Muscle of leg (tissue), 11 donors: Measurements from ENCODE around the gene KERA. TPM values are rescaled to one million over a fixed set of nuclear protein-coding genes. Genes with fewer than 3 reads are reported as not detected.
A peak's percentile ranks its signal among the peaks of the same experiment; 100 is the strongest.

Source experiments
- DNase-seq: peaks from one replicate; pipeline ENCODE4 v3.0.0; 2013
- H3K27ac ChIP-seq: one replicate; pipeline ENCODE4 v1.5.1; 2013; ENCODE audit warnings: mild to moderate bottlenecking, low read length, control low read depth
- H3K27me3 ChIP-seq: one replicate; pipeline ENCODE4 v1.6.1; 2013; ENCODE audit warnings: low read length; ENCODE audit not compliant: control insufficient read depth, insufficient read depth
- H3K36me3 ChIP-seq: one replicate; pipeline ENCODE4 v1.6.1; 2013; ENCODE audit warnings: low read length; ENCODE audit not compliant: control insufficient read depth, insufficient read depth
- H3K4me1 ChIP-seq: one replicate; pipeline ENCODE4 v1.6.1; 2013; ENCODE audit warnings: low read length; ENCODE audit not compliant: control insufficient read depth, insufficient read depth
- H3K4me3 ChIP-seq: one replicate; pipeline ENCODE4 v1.5.1; 2013; ENCODE audit warnings: low read length, control low read depth
- H3K9me3 ChIP-seq: replicated peaks from 2 replicates; pipeline ENCODE4 v1.6.1; 2013; ENCODE audit warnings: low read depth, low read length; ENCODE audit not compliant: control insufficient read depth
- WGBS: methylation state at CpG from one replicate; pipeline ENCODE4 v1.1.5; 2013; ENCODE audit warnings: missing lambda C conversion rate; ENCODE audit not compliant: insufficient coverage; 5-methylcytosine and 5-hydroxymethylcytosine counted together
- polyA plus RNA-seq, 8 donors: library from polyadenylated mRNA; unstranded; fragments of 120-200 nt; gene quantifications; one replicate each; pipeline versions ENCODE4 v1.2.1 to v1.2.3, GENCODE V29; 2013; ENCODE audit warnings: inconsistent platforms in 1 of 8, low replicate concordance in 1 of 8; ENCODE audit not compliant: insufficient read length in 8 of 8, insufficient read depth in 1 of 8
- total RNA-seq: library from RNA; stranded (reverse); fragments of 120-200 nt; gene quantifications from one replicate; pipeline ENCODE4 v1.2.4, GENCODE V29; 2013

Gene KERA
- total and polyA plus RNA-seq, 9 donors: 16.1 to 316 (median 84.8) TPM

GRCh38 chr12:91019455-91019854 is 38.4 kb downstream of the KERA start:
- Histone ChIP-seq H3K27ac (no peak overlapping the region), H3K9me3 (peaks cover 2% of the 10 kb centered on the region), H3K4me3 (no peak overlapping the region), H3K36me3 (no peaks in the 10 kb centered on the region), H3K27me3 (no peaks in the 10 kb centered on the region), H3K4me1 (no peaks in the 10 kb centered on the region)
- WGBS: 100% methylated on average over 1 of the region's 4 CpGs
- no peak for DNase-seq

DNA sequence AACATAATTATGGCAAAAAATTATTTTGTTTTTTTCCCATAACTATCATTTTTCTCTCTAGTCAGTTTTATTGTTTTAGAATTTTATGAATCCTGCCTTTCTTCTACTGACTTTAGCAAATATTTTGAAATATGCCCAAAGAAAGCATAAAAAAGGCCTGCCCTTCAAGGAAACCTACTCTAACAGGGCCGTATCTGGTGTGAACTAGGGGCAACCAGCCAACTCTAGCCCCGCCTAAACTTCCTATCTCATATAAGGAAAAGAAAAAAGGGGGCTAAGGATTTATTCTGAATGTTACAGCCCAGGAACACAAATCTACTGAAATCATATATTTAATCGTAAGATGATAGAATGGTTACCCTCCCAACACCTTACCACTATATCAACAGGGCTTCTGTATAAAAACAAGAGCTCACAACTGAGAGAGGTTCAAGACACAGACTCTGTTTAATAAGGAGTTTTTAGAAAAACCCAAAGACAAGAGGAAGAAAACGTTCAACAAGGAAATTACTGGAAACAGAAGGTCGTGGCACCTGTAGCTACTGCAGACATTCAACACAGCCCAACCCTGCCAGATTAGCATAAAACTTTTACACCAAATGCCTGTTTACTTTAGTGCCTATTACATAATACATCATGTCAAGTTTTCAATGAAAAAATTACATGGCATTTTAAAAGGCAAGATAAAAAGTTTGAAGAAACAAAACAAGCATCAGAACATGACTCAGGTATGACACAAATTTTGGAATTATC is 40.1 kb downstream of the KERA start:
- H3K27ac ChIP-seq: no peak overlapping the region
- no peaks in the 10 kb centered on the region for H3K27me3 ChIP-seq
- no peaks in the 10 kb centered on the region for H3K9me3 ChIP-seq
- H3K36me3 ChIP-seq: no peaks in the 10 kb centered on the region
- WGBS: 73% methylated on average over 2 of the region's 5 CpGs
- H3K4me1 ChIP-seq: no peaks in the 10 kb centered on the region
- no peak overlapping the region for H3K4me3 ChIP-seq
- peak; percentile 28 for DNase-seq

DNA sequence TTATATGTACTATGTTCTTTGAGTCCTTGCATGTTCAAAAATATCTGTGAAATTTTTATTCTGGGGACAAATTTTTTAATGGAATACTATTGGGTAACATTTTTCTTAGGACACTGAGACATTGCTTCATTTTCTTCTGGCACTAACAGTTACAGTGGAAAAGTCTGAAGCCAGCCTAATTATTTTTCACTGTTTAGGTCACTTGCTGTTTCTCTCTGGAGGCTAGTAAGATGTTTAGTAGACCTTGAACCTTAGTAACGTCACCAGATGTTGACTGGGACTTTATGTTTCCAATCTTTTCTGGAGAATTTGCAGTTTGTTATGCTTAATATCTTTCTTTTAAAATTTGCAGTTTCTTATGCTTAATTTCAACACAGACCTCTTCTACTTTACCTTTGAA is 40.8 kb downstream of the KERA start:
- Histone ChIP-seq H3K4me1 (no peaks in the 10 kb centered on the region), H3K27ac (no peak overlapping the region), H3K36me3 (no peaks in the 10 kb centered on the region), H3K9me3 (no peaks in the 10 kb centered on the region), H3K27me3 (no peaks in the 10 kb centered on the region), H3K4me3 (no peak overlapping the region)
- WGBS: no CpG with 5 or more reads among the region's 1 CpG
- DNase-seq: peak; percentile 85

DNA sequence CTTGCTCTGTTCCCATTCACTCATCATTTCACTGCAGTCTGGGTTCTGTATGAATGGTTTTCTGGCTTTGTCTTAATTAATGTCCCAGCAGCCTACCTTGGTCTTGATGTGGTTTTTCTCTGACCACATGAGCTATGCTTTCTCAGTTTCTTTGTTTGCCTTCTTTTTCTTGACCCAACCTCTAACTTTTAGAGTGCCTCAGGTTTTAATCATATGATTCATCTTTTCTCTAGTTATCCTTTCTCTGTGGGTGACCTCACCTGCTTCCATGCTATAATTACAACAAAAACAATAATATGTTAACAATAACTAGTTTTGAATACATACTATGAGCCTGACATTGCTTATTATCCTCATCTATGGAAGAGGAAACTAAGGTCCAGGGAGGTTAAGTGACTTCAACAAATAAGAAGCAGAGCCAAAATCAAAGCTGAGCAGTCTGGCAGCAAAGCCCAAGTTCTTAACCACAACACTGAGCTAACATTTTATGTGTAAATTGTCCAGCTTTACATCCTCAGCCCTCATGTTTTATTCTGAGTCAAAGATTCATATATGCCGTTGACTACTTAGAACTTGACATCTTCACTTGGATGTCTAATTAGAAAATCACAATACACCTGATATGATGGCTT is 48.4 kb downstream of the KERA start:
- Histone ChIP-seq H3K4me3 (no peak overlapping the region), H3K9me3 (no peaks in the 10 kb centered on the region), H3K4me1 (no peaks in the 10 kb centered on the region), H3K27ac (no peak overlapping the region), H3K27me3 (no peaks in the 10 kb centered on the region), H3K36me3 (no peaks in the 10 kb centered on the region)
- peak; percentile 30 for DNase-seq
- WGBS: 83% methylated on average over 1 of the region's 1 CpG

DNA sequence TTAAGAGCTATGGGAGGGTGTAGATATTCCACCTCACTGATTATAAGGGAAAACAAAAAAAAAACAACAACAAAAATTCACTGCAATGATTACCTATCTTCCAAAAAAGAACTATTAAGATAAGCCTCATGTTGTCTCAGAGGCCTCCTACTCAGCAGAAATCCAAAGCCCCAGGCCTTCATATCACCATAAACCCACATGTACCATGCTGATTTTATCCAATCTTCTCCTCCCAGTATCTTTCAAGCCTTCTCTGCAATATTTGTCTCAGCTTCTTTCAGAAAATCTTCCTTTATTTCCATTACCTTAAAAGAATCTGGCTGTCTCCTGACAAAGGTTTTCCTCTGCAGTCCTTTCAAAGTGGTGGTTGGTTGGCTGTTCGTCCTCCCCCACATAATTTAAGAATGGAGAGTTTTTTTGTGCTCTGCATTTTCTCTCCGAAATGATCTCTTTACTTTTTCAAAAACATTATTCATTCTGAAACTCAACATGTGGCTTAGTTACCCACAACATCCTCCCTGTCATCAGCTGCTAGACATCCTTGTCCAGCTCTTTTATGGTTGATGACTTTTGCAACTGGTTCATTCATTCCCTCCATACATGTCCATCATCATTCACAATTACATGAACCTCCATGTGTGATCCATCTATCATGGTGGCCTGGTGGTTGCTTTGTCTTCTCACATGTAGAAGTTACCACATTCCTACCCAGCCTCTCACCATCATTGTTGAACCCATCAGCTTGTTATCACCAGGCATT is 50.1 kb downstream of the KERA start:
- 40% methylated on average over 1 of the region's 2 CpGs for WGBS
- no peaks in the 10 kb centered on the region for H3K9me3 ChIP-seq

GRCh38 chr12:91004872-91005271 is 53.0 kb downstream of the KERA start, which contains the start of gene EPYC:
Gene EPYC (minus strand): TSS chr12:91004972. CDS start chr12:91002565, 2,407 bp downstream.
- no peaks in the 10 kb centered on the region for H3K36me3 ChIP-seq
- DNase-seq: no peak
- no peaks in the 10 kb centered on the region for H3K4me1 ChIP-seq
- no peak within 1 kb of the TSS for H3K4me3 ChIP-seq
- H3K27me3 ChIP-seq: no peaks in the 10 kb centered on the region
- no peak within 1 kb of the TSS for H3K27ac ChIP-seq
- no peaks in the 10 kb centered on the region for H3K9me3 ChIP-seq

More for the DNA sequence above, 50.1 kb downstream of the KERA start:
- Histone ChIP-seq H3K36me3 (no peaks in the 10 kb centered on the region), H3K27me3 (no peaks in the 10 kb centered on the region), H3K4me3 (no peak overlapping the region), H3K4me1 (no peaks in the 10 kb centered on the region), H3K27ac (no peak overlapping the region)
- DNase-seq: no peak

DNA sequence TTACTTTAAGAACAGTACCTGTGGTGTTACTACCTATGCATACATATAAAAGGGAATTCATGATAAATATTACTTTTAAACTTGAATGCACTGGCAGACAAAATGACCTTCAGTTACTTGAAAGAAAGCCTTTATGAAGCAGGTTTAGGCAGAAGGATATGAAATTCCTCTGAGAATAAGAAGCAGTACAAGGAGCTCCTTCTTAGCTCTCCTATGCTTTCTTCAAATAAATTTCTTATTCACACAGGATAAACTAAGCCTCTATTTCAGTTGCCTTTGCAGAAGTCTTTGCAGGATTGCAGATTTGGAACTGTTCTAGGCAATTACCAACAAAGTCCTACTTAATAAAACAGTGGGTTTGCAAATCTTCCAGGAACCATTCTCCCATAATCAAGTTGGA is 54.1 kb downstream of the KERA start:
- H3K27ac ChIP-seq: no peak overlapping the region
- H3K27me3 ChIP-seq: no peaks in the 10 kb centered on the region
- H3K4me1 ChIP-seq: no peaks in the 10 kb centered on the region
- H3K36me3 ChIP-seq: no peaks in the 10 kb centered on the region
- no peak for DNase-seq
- H3K9me3 ChIP-seq: no peaks in the 10 kb centered on the region
- no peak overlapping the region for H3K4me3 ChIP-seq

DNA sequence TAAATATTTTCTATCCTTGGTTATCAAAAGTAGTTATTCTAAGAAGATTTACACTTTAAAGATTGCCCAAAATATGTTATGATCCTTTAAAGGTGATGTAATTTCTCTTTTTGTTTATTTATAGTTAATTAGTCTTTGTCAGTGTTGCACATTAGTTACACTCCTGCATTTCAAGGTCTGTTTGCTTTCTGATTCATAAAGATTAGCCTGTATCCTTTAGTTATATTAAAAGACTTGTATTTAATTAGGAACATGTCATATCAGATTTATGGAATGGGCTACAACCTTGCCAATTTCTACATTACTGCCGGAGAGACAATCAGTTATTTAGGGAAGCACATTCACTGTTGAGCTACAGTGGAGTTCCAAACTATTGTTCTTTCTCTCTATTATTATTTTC is 56.5 kb downstream of the KERA start:
- Histone ChIP-seq H3K4me3 (no peak overlapping the region), H3K9me3 (no peaks in the 10 kb centered on the region), H3K4me1 (no peaks in the 10 kb centered on the region), H3K27me3 (no peaks in the 10 kb centered on the region), H3K36me3 (no peaks in the 10 kb centered on the region), H3K27ac (no peak overlapping the region)
- DNase-seq: no peak
- WGBS: no CpG with 5 or more reads among the region's 1 CpG
